Measurements from ENCODE around the gene ZC3H7A.

DNA sequence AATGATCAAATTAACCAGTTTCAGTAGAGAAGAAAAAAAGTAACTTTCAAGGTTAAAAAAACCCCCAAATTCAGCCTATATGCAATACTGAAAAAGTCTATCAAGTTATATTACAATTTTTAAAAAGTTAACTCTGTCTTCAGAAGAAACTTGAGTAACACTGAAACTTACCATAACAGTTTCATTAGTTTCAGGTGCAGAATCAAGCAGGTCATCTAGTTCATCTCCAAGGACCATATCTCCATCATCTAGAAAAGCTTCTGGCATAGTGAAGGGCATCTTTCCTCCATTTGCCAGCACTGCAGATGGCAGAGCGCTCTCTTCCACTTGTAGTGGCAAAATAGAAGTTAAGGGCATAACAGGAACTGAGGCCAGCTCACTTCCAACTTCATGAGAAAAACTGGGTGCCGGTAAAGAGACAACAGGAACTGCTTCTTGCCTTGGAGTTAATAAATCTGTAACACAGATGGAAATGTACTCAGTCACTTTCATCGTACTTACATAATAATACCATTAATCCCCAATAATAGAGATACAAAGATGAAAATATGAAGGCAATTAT lies 22.9 kb downstream of the ZC3H7A start:
- TF ChIP-seq POLR2A (IDR thresholded peaks at IDR 0.05) = no peak
- TF ChIP-seq, protein P1, sequence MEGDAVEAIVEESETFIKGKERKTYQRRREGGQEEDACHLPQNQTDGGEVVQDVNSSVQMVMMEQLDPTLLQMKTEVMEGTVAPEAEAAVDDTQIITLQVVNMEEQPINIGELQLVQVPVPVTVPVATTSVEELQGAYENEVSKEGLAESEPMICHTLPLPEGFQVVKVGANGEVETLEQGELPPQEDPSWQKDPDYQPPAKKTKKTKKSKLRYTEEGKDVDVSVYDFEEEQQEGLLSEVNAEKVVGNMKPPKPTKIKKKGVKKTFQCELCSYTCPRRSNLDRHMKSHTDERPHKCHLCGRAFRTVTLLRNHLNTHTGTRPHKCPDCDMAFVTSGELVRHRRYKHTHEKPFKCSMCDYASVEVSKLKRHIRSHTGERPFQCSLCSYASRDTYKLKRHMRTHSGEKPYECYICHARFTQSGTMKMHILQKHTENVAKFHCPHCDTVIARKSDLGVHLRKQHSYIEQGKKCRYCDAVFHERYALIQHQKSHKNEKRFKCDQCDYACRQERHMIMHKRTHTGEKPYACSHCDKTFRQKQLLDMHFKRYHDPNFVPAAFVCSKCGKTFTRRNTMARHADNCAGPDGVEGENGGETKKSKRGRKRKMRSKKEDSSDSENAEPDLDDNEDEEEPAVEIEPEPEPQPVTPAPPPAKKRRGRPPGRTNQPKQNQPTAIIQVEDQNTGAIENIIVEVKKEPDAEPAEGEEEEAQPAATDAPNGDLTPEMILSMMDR (IDR thresholded peaks at IDR 0.05) = no peak

All from vagina (tissue), 2 donors.